ENCODE results near the gene CD22.

CD22 gene

DNA sequence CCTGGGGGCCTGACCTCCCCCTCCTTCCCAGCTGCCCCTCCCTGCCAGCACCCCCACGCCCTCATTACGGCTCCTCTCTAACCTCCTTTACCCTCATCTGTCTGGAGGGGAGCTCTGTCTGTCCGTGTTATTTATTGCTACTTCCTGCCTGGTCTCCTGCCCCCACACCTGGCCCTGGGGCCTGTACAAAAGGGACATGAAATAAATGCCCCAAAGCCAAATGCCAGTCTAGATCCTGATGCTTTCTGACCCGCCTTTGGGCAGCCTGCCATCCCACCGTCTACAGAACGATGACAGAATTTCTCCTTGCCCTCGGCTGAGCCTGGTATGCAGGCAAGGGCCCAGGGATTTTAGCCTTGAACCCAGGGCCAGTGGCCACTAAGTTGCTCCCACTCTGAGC, 15.4 kb upstream of the CD22 start:
- no peak for DNase-seq (ENCODE audit: extremely low read depth in 1 of 2, low read depth in 1 of 2)

DNA sequence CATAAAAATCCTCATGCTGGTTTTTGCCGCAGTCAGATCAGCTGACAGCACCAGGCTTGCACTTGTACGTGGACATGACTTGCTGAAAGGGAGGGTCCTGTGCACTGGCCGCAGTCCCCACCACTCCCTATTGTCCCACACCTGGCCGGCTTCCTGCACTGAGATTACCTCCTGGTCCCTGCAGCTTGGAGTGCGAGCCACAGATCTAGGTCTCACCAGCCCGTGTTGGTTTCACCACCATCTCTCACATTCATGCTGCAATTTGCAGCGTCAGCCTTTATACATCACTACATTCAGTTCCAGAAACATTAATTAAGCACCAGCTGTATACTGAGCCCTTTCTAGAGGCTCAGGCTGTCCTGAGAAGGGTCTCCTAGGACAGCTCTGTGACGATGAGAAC, 15.0 kb upstream of the CD22 start:
- DNase-seq (ENCODE audit: extremely low read depth in 1 of 2, low read depth in 1 of 2): no peak

DNA sequence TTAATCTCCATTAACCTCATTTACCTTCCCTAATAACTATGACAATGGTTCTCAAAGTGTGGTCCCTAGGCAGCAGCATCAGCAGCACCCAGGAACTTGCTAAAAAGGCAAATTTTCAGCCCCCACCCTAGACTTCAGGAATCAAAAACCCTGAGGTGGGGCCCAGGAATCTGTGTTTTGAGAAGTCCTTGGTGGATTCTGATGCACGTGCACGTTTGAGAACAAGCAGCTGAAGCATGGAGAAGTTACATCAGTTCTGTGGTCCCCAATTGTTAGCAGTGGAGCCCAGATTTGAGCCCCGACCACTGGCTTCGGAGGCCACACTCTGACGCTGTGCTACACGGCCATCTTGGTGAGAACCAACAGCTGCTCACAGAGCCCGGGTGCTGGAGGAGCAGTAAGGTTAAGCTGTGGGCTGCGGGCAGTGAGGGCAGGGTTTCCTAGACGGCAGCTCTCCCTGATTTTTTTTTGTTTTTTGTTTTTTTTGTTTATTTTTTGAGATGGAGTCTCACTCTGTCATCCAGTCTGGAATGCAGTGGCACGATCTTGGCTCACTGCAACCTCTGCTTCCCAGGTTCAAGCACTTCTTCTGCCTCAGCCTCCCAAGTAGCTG, 14.0 kb upstream of the CD22 start:
- DNase-seq (ENCODE audit: extremely low read depth in 1 of 2, low read depth in 1 of 2): no peak

DNA sequence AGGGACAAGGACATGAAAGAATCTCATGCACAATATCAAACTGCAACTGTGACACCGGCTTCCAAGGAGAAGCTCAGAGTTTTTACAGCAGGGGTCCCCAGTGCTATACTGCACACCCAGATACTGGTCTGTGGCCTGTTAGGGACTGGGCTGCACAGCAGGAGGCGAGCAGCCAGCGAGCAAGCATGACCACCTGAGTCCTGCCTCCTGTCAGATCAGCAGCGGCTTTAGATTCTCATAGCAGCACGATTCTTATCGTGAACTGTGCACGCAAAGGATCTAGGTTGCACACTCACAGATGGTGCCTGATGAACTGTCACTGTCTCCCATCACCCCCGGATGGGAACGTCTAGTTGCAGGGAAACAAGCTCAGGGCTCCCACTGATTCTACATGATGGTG, 13.1 kb upstream of the CD22 start:
- no peak for DNase-seq (ENCODE audit: extremely low read depth in 1 of 2, low read depth in 1 of 2)

GRCh38 chr19:35316560-35316959, 12.4 kb upstream of the CD22 start:
- DNase-seq (ENCODE audit: extremely low read depth in 1 of 2, low read depth in 1 of 2): no peak

DNA sequence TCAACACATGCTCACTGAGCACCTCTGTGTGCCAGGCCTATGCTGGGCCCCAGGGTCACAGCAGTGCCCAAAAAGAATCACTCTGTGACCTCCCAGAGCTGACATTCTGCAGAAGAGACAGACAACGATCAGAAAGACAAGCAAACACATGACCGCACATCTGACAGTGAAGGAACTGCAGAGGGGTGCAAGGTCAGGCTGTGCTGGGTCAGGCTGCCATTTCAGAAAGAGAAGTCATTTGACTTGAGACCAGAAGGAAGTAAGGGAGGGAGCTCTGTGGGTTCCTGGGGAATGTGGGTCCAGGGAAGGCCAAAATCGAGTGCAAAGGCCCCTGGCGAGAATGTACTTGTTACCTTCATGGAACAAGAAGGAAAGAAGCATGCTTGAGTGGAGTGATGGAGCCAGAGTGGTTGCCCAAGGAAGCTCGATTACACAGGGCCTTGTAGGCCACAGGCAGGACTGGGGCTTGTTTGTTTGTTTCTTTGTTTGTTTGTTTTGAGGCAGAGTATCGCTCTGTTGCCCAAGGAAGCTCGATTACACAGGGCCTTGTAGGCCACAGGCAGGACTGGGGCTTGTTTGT, 11.4 kb upstream of the CD22 start:
- DNase-seq (ENCODE audit: extremely low read depth in 1 of 2, low read depth in 1 of 2): no peak

- DNase-seq (ENCODE audit: extremely low read depth in 1 of 2, low read depth in 1 of 2): no peak
Observed at GRCh38 chr19:35318679-35319448, 10.1 kb upstream of the CD22 start.

DNA sequence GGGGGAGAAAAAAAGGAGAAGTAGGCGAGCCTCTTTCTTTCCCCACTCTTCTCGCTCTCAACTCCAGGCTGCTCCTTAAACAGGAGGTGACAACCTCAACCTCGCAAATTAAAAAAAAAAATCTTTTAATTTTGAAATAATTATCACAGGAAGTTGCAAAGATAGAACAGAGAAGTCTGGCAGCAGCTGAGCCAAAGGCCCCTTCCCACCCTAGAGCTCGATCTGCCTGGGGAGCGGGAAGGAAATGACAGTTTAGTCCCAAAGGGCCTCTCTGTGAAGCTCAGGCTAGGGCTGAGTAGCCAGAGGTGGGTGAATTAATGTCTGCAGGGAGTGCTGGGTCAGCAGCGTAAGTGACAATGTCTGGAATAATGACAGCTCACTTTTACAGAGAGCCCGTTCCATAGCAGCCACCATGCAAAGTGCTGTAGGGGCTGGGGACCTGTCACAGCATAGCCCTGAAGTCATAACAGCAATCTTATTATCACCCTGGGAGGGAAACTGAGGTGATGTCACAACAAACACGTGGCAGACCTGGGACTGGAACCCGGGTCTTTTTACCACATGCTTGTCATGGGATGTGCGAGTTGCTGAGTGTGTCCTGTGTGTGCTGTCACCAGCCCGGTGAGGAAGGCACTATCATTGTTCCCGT, 8.8 kb upstream of the CD22 start:
- no peak for DNase-seq (ENCODE audit: extremely low read depth in 1 of 2, low read depth in 1 of 2)

- DNase-seq (ENCODE audit: extremely low read depth in 1 of 2, low read depth in 1 of 2): no peak
Observed at GRCh38 chr19:35321291-35321690, 7.7 kb upstream of the CD22 start.

DNA sequence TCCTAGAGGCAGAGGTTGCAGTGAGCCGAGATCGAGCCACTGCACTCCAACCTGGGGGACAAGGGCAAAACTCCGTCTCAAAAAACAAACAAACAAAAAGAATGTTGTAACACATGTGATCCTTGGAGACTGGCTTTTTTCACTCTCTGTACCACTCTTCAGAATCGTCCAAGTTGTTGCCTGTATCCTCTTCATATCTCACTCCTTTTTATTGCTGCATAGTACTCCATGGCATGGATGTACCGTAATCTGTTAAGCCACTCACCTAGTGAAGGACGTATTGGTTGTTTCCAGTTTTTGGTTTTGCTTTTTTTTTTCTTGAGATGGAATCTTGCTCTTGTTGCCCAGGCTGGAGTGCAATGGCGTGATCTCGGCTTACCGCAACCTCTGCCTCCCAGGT, 7.0 kb upstream of the CD22 start:
- no peak for DNase-seq (ENCODE audit: extremely low read depth in 1 of 2, low read depth in 1 of 2)

- DNase-seq (ENCODE audit: extremely low read depth in 1 of 2, low read depth in 1 of 2): no peak
Observed at GRCh38 chr19:35327642-35328041, 1.3 kb upstream of the CD22 start.

DNA sequence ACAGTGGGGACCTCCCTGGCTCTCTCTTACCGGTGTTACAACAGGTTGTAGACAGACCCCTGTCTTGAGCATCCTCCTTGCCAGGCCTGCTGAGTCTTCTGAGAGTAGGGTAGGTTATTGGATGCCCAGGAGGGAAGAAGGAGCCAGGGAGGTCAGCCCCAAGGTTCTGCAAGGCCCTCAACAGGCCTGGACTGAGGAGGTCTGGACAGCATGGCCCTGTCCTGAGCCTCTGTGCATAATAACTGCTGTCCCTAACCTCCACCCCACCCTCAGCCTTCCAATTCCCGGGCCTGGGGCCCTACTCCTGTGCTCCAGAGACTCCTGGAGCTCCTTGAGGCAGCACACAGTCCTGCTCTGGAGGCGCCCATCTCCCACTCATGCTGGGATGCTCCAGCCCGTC, 336 bp downstream of the CD22 start:
- DNase-seq (ENCODE audit: extremely low read depth in 1 of 2, low read depth in 1 of 2): no peak

- DNase-seq (ENCODE audit: extremely low read depth in 1 of 2, low read depth in 1 of 2): no peak
Observed at GRCh38 chr19:35330475-35330874, 1.5 kb downstream of the CD22 start.

- DNase-seq (ENCODE audit: extremely low read depth in 1 of 2, low read depth in 1 of 2): no peak
Observed at GRCh38 chr19:35331551-35332214, 2.7 kb downstream of the CD22 start.

DNA sequence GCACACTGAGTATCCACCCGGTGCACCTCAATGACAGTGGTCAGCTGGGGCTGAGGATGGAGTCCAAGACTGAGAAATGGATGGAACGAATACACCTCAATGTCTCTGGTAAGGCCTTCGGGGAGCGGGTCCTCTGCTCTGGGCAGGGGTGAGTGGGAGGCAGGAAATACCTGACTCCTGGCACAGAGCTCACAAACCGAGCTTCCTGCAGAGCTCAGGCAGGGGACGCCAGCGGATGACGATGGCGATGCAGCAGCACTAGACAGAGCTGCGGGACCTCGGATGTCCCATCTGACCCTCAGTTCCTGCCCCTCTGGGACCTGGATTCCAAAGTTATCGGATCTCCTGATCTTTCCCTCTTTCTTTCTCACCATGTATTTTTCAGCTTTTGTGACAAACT, 3.8 kb downstream of the CD22 start:
- no peak for DNase-seq (ENCODE audit: extremely low read depth in 1 of 2, low read depth in 1 of 2)

GRCh38 chr19:35334144-35334753, 5.3 kb downstream of the CD22 start:
- no peak for DNase-seq (ENCODE audit: extremely low read depth in 1 of 2, low read depth in 1 of 2)

DNA sequence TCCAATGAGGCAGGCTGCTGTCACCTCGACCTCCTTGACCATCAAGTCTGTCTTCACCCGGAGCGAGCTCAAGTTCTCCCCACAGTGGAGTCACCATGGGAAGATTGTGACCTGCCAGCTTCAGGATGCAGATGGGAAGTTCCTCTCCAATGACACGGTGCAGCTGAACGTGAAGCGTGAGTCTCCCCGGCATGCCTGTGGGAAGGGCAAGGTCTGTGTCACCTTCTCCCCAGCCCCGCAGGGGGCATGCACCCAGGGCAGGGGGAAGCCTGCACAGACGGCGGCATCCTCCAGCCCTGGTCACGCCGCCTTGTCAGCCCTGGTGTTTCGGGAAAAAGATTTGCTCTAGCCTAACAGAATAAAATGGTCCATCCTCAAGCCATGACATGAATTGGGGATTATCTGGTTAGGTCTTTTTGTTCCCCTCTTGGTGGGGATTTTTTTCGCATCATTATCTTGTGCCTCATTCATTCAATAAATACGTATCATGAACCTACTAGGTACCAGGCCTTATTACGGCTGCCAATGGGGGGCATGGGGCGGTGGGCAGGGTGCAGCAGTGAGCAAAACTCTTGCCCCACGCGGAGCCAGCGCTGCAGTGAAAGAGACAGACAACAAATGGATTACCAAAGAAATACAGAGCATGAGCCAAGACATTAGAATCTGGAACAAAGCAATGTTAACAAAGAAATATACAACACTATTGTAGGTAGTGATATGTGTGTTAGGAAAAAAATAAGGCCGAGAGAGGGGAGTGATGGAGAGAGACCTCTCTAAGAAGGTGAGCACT, 7.4 kb downstream of the CD22 start:
- DNase-seq (ENCODE audit: extremely low read depth in 1 of 2, low read depth in 1 of 2): no peak

DNA sequence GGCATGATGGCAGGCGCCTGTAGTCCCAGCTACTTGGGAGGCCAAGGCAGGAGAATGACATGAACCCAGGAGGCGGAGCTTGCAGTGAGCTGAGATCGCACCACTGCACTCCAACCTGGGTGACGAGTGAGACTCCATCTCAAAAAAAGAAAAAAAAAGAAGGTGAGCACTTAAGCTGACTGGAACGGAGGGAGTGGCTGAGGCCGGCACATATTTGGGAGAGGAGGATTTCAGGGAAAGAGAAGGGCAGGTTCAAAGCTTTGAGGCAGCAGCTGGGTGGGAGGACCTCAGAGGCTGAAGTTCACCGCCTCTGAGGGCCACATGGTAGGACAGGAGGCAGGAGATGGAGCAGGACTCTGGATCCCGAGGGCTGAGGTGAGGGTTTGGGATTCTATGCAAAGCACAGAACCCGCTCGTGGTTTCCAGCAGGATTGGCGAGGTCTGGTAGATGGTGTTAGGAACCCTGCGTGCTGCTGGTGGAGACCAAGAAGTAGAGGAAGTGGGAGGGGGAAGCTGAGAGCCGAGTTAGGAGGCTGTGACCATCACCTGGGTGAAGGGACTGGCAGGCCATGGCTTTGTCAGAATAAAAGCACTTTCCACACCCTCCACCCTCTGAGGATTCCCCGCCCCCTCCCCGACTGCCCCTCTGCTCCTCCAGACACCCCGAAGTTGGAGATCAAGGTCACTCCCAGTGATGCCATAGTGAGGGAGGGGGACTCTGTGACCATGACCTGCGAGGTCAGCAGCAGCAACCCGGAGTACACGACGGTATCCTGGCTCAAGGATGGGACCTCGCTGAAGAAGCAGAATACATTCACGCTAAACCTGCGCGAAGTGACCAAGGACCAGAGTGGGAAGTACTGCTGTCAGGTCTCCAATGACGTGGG, 8.4 kb downstream of the CD22 start:
- no peak for DNase-seq (ENCODE audit: extremely low read depth in 1 of 2, low read depth in 1 of 2)

GRCh38 chr19:35337984-35338296, 9.0 kb downstream of the CD22 start:
- DNase-seq (ENCODE audit: extremely low read depth in 1 of 2, low read depth in 1 of 2): no peak

All from stimulated activated CD8-positive, alpha-beta memory T cell treated with anti-CD3 and anti-CD28 coated beads, Interleukin-7, amount 100 ng/mL, for 48 hours (primary cell).